HL-60 (cell line): Measurements from ENCODE around the gene NFATC1.
A peak's percentile ranks its signal among the peaks of the same experiment; 100 is the strongest.

Experiments
- DNase-seq, 2 experiments: peaks; one replicate each; pipeline ENCODE4 v3.0.0-alpha.2; 2010 to 2020; ENCODE audit warnings: low read depth in 1 of 2, low spot score in 1 of 2
- H3K27ac ChIP-seq: fragments of 250-450 bp; sonication (Bioruptor Pico); replicated peaks from 2 replicates; pipeline ENCODE4 v1.5.1; 2020; ENCODE audit warnings: mild to moderate bottlenecking, moderate library complexity
- H3K27me3 ChIP-seq: fragments of 250-450 bp; sonication (Bioruptor Pico); 2 replicates; pipeline ENCODE4 v1.5.1; 2021; ENCODE audit warnings: mild to moderate bottlenecking, moderate library complexity; ENCODE audit not compliant: insufficient read depth, poor library complexity, severe bottlenecking
- H3K4me3 ChIP-seq: replicated peaks from 2 replicates; pipeline ENCODE4 v1.5.1; 2011; ENCODE audit warnings: mild to moderate bottlenecking, control low read depth, low read length; ENCODE audit not compliant: insufficient read depth
- CTCF ChIP-seq: IDR thresholded peaks from one replicate; pipeline ENCODE4 v1.5.1; 2011; ENCODE audit warnings: low read length, control low read depth, inconsistent platforms; ENCODE audit not compliant: insufficient read depth
- GABPA ChIP-seq: IDR thresholded peaks from 2 replicates; pipeline ENCODE4 v1.6.1; 2012; ENCODE audit warnings: low read depth
- POLR2AphosphoS5 ChIP-seq: IDR thresholded peaks from 2 replicates; pipeline ENCODE4 v1.6.1; 2012; ENCODE audit warnings: low read depth
- REST ChIP-seq: IDR thresholded peaks from 2 replicates; pipeline ENCODE4 v1.6.1; 2012; ENCODE audit warnings: low read depth; ENCODE audit not compliant: insufficient replicate concordance
- SPI1 ChIP-seq: IDR thresholded peaks from 2 replicates; pipeline ENCODE4 v1.6.1; 2012; ENCODE audit warnings: low read depth, mild to moderate bottlenecking, borderline replicate concordance

NFATC1 gene

GRCh38 chr18:79399275-79400081, 3.7 kb downstream of the NFATC1 start:
- Histone ChIP-seq H3K27ac (peak overlapping the region; percentile 82), H3K27me3 (peaks cover 6% of the 10 kb centered on the region), H3K4me3 (peak overlapping the region; percentile 62)
- peak in 1 of 2 experiments; percentile 57 for DNase-seq
- no peak for TF ChIP-seq SPI1
- peak; percentile 31; the same call in 1 of the 2 replicates for TF ChIP-seq POLR2AphosphoS5
- TF ChIP-seq GABPA: no peak
- no peak for TF ChIP-seq REST
- no peak for TF ChIP-seq CTCF

- peak in 1 of 2 experiments; percentile 70 for DNase-seq
- peak overlapping the region; percentile 82 for H3K27ac ChIP-seq
- H3K4me3 ChIP-seq: peak overlapping the region; percentile 62
- no peaks in the 10 kb centered on the region for H3K27me3 ChIP-seq
- no peak for TF ChIP-seq GABPA
- TF ChIP-seq SPI1: no peak
- TF ChIP-seq POLR2AphosphoS5: no peak
- no peak for TF ChIP-seq CTCF
- no peak for TF ChIP-seq REST
These were observed 4.4 kb downstream of the NFATC1 start for GRCh38 chr18:79400091-79400590.

- no peak for DNase-seq
- Histone ChIP-seq H3K27ac (peak overlapping the region; percentile 57), H3K27me3 (no peaks in the 10 kb centered on the region), H3K4me3 (peak overlapping the region; percentile 62)
- TF ChIP-seq POLR2AphosphoS5 (no peak), GABPA (no peak), CTCF (no peak), REST (no peak), SPI1 (no peak)
These were observed 5.1 kb downstream of the NFATC1 start for GRCh38 chr18:79400591-79401381.
